ENCODE data around the gene SLC22A23.

DNA sequence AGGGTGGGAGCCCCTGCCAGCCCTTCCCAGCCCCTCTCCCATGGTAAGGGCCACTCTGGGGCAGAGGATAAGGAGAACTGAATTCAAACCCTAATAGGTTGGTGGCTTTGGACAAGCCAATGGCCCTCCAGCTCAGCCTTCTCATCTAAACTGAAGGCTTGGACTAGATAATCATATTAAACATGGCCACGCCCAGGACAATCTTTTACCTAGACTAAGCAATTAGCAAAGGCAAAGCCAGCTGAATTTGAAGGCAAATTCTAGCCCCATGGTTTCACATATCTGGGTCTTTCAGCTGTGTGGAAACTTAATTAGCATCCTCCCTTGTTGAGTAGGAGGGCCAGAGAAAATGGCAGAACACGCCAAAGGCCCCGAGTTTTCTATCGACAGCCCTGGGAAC lies 10.7 kb downstream of the SLC22A23 start:
- TF ChIP-seq RAD21 (IDR thresholded peaks at IDR 0.05): no peak
- TF ChIP-seq, protein P1, sequence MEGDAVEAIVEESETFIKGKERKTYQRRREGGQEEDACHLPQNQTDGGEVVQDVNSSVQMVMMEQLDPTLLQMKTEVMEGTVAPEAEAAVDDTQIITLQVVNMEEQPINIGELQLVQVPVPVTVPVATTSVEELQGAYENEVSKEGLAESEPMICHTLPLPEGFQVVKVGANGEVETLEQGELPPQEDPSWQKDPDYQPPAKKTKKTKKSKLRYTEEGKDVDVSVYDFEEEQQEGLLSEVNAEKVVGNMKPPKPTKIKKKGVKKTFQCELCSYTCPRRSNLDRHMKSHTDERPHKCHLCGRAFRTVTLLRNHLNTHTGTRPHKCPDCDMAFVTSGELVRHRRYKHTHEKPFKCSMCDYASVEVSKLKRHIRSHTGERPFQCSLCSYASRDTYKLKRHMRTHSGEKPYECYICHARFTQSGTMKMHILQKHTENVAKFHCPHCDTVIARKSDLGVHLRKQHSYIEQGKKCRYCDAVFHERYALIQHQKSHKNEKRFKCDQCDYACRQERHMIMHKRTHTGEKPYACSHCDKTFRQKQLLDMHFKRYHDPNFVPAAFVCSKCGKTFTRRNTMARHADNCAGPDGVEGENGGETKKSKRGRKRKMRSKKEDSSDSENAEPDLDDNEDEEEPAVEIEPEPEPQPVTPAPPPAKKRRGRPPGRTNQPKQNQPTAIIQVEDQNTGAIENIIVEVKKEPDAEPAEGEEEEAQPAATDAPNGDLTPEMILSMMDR (IDR thresholded peaks at IDR 0.05; ENCODE audit: low read depth, low read length, missing input control): no peak
- TF ChIP-seq, protein P2, sequence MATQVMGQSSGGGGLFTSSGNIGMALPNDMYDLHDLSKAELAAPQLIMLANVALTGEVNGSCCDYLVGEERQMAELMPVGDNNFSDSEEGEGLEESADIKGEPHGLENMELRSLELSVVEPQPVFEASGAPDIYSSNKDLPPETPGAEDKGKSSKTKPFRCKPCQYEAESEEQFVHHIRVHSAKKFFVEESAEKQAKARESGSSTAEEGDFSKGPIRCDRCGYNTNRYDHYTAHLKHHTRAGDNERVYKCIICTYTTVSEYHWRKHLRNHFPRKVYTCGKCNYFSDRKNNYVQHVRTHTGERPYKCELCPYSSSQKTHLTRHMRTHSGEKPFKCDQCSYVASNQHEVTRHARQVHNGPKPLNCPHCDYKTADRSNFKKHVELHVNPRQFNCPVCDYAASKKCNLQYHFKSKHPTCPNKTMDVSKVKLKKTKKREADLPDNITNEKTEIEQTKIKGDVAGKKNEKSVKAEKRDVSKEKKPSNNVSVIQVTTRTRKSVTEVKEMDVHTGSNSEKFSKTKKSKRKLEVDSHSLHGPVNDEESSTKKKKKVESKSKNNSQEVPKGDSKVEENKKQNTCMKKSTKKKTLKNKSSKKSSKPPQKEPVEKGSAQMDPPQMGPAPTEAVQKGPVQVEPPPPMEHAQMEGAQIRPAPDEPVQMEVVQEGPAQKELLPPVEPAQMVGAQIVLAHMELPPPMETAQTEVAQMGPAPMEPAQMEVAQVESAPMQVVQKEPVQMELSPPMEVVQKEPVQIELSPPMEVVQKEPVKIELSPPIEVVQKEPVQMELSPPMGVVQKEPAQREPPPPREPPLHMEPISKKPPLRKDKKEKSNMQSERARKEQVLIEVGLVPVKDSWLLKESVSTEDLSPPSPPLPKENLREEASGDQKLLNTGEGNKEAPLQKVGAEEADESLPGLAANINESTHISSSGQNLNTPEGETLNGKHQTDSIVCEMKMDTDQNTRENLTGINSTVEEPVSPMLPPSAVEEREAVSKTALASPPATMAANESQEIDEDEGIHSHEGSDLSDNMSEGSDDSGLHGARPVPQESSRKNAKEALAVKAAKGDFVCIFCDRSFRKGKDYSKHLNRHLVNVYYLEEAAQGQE (IDR thresholded peaks at IDR 0.05): no peak
